Non-pigmented ciliary epithelial cell (primary cell): Measurements from ENCODE around the gene MCTP2.

ENCODE experiments used
- DNase-seq: peaks from one replicate; pipeline ENCODE4 v3.0.0-alpha.2; 2010; ENCODE audit warnings: low read depth

The MCTP2 gene

DNA sequence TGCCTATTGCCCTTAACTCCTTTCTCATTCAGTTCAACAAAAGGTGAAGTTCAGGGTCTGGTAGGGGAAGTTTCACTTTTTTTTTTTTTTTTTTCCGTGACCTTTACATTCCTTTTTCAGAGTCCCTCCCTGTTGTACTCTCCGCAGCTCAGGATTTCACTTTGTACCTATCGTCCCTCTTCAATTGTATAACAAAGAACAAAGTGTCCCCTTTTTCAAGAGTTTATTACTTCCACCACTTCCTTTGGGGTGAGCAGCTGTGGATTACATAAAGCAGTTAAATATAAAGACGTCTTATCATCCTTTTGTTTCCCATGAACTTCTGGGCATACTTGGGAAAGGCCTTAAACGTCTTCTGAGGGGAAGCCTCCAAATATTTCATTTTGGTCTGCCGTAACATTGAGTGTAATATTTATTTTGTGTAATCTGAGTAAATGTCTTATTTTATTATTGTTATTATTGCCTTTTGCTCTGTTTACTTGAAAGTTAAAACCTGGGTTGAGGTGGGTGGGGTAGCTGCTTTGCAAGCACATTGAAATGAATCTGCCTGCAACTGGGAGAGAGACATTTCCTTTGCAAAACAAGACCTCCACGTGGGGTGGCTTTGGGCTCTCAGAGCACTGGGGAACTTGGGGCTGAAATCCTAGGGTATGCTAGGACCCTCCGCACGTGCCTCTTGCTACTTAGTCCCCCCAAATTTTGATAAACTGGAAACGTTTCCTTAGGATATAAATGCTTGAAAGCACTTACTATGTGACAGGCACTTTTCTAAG is 169.4 kb downstream of the MCTP2 start:
- no peak for DNase-seq

DNA sequence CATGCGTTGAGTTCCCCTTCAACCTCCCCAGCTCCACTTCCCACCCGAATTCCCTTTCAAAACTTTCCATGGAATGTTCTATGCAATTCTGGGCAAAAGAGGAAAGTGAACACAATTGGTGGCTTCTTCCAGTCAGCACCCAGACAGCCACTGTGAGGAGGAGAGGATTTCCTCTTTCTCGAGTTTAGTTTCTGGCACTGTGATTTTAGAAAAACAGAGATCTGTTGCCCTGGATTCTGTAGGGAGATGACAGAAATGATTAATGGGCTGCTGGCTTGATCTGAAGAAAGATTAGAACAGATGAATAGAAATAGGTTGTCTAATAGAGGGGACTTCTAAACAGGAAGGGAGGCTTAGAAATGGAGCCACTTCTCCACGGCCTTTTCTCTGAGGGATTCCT is 172.0 kb downstream of the MCTP2 start:
- DNase-seq, result no peak

- no peak for DNase-seq
Observed at GRCh38 chr15:94404733-94405283, 173.4 kb downstream of the MCTP2 start.

DNA sequence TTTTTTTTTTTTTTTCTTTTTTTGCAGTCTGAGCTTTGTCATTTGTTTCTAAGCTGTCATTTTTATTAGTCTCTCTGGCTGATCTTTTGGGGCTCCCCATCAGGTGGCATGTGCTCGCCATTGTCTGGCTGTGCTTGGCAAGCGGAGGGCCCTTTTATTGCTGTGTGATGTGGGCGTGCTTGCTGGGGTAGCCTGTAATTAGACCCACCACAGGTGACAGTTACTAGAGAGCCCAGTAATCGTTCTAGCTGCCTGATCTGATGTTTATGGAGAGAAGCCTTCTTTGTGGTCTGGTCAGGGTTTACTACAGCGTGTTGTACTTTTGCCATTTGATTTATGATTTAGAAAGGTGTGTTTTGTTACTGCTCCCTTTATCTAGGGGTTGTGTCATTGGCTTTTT is 179.9 kb downstream of the MCTP2 start:
- no peak for DNase-seq

- DNase-seq, result no peak
Observed at GRCh38 chr15:94411846-94412245, 180.5 kb downstream of the MCTP2 start.

- no peak for DNase-seq
Observed at GRCh38 chr15:94412979-94413746, 181.8 kb downstream of the MCTP2 start.

GRCh38 chr15:94414916-94415315 is 183.6 kb downstream of the MCTP2 start:
- DNase-seq, result no peak

GRCh38 chr15:94416267-94416666 is 184.9 kb downstream of the MCTP2 start:
- DNase-seq, result no peak

GRCh38 chr15:94416820-94417219 is 185.5 kb downstream of the MCTP2 start:
- DNase-seq, result no peak

- no peak for DNase-seq
Observed at GRCh38 chr15:94417501-94418293, 186.3 kb downstream of the MCTP2 start.

DNA sequence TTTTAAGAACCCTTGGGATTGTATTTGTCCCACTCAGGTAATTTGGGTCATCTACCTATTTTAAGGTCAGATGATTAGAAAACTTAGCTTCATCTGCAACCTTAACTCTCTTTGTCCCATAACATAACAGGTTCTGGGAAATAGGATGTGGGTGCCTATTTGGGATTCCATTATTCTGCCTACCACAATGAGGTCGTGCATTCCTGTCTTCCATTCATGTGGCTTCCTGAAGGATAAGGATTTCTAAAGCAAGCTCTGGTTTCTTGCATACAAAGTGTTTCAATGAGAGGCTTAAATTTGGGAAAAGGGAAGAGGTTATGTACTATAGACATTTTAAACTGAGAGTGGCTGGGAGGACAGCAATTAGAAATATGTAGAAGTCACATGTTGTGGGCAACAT is 190.3 kb downstream of the MCTP2 start:
- DNase-seq, result no peak

DNA sequence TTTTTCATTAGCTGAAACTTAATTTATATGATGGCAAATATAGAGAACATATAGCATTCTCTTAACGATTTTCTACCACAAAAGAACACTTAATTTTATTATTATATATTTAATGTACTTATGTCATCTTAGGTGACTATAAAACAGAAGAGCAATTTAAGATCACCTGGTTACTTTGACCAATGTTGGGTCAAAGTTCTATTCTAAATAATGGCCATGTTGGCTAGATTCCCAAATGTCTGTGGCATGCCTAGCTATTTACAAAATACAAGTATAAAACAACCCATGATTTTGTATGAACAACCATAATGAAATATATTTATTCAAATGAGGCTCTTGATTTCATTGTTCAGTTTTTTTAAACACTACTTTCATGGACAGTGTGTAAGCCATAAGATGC is 200.9 kb downstream of the MCTP2 start:
- no peak for DNase-seq

DNA sequence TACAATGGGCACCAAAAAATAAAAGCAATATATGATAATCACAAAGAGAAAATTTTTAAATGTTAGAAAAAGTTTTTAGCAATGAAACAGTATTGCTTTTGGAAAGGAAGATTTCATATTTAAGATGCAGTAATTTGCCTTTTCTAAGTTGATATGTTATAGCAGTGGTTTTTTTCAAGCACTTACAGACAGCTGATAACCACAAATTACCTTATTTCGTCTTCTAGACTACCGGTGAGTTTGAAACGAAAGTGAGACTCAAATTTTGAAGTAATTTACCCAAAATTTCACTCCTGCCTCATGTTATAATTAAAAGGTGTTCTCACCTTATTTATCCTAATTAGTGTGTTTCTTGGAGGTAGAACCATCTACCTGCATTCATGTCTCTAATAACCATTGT is 207.8 kb downstream of the MCTP2 start:
- DNase-seq, result no peak

DNA sequence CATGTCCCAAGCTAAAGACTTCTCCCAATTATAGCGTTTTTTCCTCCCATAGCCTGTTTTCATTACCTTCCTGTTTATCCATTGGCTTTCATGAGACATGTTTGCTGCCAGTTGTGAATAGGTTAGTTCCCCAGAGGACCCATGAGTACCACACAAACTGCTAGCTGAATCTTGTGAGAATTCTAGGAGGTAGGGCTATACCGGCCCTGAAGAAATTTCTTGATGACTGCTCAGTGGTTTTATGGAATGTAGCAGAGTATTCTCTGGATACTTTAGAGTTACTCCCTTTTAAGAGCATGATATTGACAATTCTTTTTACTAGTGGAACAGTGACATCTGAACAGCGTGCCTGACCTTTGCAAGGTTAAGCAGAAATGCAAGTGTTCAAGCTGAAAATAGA is 210.4 kb downstream of the MCTP2 start:
- no peak for DNase-seq

GRCh38 chr15:94442480-94442879 is 211.1 kb downstream of the MCTP2 start:
- DNase-seq, result no peak

DNA sequence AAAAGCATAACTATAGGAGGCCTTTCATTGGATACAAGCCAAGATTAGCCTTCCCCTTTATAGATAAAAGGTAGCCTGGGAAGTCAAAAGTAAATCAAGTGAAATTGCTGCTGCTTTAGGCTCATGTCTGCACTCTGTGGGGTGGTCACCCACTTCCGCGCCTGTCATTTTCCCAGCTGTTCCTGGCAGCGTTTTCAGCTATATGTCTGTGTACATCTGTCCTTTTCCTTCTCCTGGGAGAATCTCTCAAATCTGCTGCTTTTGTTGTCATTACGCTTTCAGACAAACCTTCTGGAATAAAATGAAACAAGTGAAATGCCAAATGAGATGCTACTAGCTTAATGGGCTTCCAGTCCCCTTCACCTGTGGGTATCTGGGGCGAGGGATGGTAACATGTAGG is 211.8 kb downstream of the MCTP2 start:
- no peak for DNase-seq

DNA sequence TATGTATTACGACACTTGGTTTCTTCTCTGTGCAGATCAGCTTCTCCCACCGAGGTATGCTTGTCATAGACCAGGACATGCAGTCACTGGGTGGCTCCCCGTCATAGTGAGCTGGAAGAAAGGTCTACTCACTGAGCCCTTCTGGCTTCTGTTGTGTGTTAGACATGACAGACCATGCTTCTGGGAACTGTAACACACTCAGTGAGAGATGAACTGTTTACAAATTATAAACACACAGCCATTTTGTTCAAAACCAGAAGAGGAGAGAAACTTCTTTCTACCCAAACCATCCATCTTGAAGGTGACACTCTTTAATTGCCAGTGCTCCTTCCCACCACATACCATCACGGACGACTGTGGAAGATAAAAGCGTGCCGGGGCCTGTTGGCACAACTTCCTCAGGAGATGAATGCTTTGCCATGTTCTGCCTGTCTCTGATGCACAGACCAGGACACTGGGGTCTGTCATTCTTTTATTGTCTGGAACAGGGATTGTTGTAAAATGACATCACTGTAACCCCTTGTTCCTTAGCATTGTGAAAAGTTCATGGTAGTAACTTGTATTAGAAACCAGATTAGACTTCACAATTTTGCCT is 214.3 kb downstream of the MCTP2 start:
- no peak for DNase-seq

- no peak for DNase-seq
Observed at GRCh38 chr15:94446441-94446840, 215.1 kb downstream of the MCTP2 start.

DNA sequence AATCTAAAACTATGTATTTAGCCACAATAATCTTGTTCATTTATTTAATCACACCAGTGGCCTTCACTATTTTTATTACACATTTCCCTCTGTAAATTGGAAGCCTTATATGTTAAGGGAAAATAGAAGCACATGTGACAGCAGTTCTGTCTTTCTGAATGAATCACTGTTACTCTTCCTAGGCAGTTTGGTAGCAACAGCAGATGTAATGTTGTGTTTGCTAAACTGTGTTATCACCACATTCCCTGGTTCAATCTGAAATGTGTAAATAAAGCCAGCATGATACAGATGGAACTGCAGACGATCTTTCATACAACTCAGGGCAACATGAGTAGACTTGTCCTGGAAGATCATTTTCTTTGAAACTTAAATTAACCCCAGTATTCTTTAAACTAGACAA is 220.1 kb downstream of the MCTP2 start:
- DNase-seq, result no peak

DNA sequence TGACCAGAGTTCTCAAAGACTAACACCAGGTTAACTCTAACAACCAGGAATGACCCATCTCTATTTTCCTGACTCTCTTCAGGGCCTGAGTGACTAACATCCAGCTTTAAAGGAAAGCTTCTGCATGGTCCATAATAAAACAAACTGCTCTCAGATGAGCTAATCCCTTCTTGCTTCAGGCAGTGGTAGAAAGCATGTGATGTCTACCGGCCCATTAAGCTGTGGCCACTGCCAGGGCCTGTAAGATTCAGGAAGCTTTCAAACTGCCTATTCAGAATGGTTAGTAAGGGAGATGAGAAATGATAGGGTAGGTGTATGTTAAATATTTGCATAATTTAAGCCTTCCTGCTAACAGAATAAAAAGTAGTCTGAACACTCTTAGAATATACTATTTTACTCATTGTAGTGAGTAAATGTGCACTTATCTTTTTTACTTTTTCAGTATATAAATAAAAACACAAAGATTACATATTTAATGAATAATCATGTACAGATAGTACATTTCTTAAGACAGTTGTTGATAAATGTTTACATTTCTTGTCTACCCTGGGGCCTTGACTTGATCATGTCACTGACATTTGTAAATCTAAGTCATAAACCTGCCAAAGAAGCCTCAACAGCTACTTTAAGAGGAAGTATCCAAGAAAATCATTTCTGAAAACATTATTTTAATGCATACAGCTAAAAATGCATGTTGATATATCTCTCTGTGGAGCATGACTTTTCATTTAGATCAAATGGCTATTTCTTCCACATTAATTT is 222.0 kb downstream of the MCTP2 start:
- DNase-seq, result no peak

GRCh38 chr15:94455297-94455696 is 223.9 kb downstream of the MCTP2 start:
- no peak for DNase-seq
